ENCODE measurements around the gene FKBP6.

GRCh38 chr7:73303546-73303945, 24.4 kb upstream of the FKBP6 start:
- TF ChIP-seq CTCF (IDR thresholded peaks at IDR 0.05) = no peak
- TF ChIP-seq FOXK1 (CRISPR knock-in tag; IDR thresholded peaks at IDR 0.05) = no peak
- TF ChIP-seq NR1H2 (CRISPR knock-in tag; IDR thresholded peaks at IDR 0.05) = no peak
- no peak for TF ChIP-seq MYBL2 (CRISPR knock-in tag; IDR thresholded peaks at IDR 0.05)
- no peak for TF ChIP-seq ATF3 (CRISPR knock-in tag; conservative IDR thresholded peaks at IDR 0.05)
- TF ChIP-seq ELF4 (CRISPR knock-in tag; IDR thresholded peaks at IDR 0.05; ENCODE audit: low read depth) = no peak
- no peak for TF ChIP-seq TEAD4 (CRISPR knock-in tag; IDR thresholded peaks at IDR 0.05)
- no peak for TF ChIP-seq E2F5 (CRISPR knock-in tag; IDR thresholded peaks at IDR 0.05)
- no peak for TF ChIP-seq KAT7 (CRISPR knock-in tag; IDR thresholded peaks at IDR 0.05; ENCODE audit: borderline replicate concordance)
- no peak for TF ChIP-seq MAX (CRISPR knock-in tag; IDR thresholded peaks at IDR 0.05)

All from WTC11 (cell line).